Mucosa of rectum (tissue), 2 donors: ENCODE results near the gene ZNF548.
A peak's percentile ranks its signal among the peaks of the same experiment; 100 is the strongest.

Experiments
- H3K27ac ChIP-seq, 2 donors: one replicate each; pipeline ENCODE4 v1.7.0; 2013; ENCODE audit warnings: inconsistent platforms in 2 of 2, low read depth in 2 of 2, low read length in 2 of 2
- H3K27me3 ChIP-seq, 2 donors: one replicate each; pipeline ENCODE4 v1.7.0; 2013; ENCODE audit warnings: low read length in 2 of 2; ENCODE audit not compliant: control insufficient read depth in 2 of 2, insufficient read depth in 2 of 2
- H3K36me3 ChIP-seq, 2 donors: one replicate each; pipeline ENCODE4 v1.7.0; 2013; ENCODE audit warnings: low read length in 2 of 2; ENCODE audit not compliant: control insufficient read depth in 2 of 2, insufficient read depth in 2 of 2
- H3K4me1 ChIP-seq, 2 donors: one replicate each; pipeline ENCODE4 v1.7.0; 2013; ENCODE audit warnings: low read length in 2 of 2, mild to moderate bottlenecking in 1 of 2; ENCODE audit not compliant: control insufficient read depth in 2 of 2, insufficient read depth in 2 of 2
- H3K4me3 ChIP-seq, 2 donors: one replicate each; pipeline ENCODE4 v1.7.0; 2013; ENCODE audit warnings: low read length in 2 of 2
- H3K9ac ChIP-seq, 2 donors: one replicate each; pipeline ENCODE4 v1.7.0; 2013; ENCODE audit warnings: low read length in 2 of 2, low read depth in 1 of 2, mild to moderate bottlenecking in 1 of 2
- H3K9me3 ChIP-seq, 2 donors: one replicate each; pipeline ENCODE4 v1.7.0; 2013; ENCODE audit warnings: low read length in 2 of 2; ENCODE audit not compliant: control insufficient read depth in 2 of 2
- donor health status: healthy.
- donor health status: Normal muscosa, but diverticular disease.

The ZNF548 gene

DNA sequence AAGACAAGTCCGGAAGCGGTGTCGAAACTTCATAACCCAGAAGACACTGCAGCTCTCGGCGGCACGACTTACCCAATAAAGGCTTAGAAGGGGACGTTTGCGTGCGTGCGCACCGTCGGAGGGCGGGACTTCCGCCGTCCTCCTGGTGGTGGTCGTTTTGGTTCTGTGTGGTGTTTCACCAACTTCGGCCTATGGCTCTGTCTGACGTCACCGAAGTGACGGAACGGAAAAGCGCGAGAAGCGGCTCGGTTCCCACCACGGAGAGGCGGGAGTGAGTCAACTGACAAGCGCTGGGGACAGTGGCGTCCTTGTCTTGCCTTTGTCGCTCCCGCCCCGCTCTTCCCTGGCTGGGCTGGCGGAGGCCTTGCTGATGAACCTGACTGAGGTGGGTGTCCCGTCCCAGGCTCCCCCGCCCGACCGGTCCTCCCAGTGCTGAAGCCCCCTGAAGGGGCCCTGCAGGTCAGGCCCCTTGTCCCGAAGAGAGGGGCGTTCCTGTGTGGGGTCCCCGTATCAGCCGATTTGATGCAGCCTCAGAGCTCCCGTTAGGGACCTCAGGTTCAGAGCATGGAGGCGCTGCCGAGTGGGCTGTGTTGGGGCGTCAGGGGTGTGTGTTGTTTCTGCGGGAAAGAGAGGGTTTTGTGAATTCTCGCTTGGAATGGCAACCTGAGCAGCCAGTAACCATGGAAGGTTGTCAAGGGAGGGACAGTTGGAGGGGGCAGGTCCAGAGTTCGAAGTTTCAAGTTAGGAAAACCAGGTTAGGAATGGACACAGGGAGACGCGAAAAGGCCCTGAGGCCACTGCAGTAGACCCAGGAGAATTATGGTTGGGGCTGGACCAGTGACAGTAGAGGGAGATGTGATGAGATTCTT lies at the start of gene ZNF548:
ZNF548 (plus strand) TSS at position 125 of the 869 bp plus-strand sequence; CDS start at position 371, 246 bp downstream.
- Histone ChIP-seq H3K9ac (peak within 1 kb of the TSS; percentile 86 to 87), H3K4me3 (peak within 1 kb of the TSS; percentile 91 to 96), H3K9me3 (peaks cover 0 to 2% of the 10 kb centered on the region in 2 donors), H3K4me1 (peaks cover 9 to 11% of the 10 kb centered on the region in 2 donors), H3K27me3 (no peaks in the 10 kb centered on the region), H3K27ac (peak within 1 kb of the TSS; percentile 79 to 87), H3K36me3 (peaks cover 7 to 19% of the 10 kb centered on the region in 2 donors)

DNA sequence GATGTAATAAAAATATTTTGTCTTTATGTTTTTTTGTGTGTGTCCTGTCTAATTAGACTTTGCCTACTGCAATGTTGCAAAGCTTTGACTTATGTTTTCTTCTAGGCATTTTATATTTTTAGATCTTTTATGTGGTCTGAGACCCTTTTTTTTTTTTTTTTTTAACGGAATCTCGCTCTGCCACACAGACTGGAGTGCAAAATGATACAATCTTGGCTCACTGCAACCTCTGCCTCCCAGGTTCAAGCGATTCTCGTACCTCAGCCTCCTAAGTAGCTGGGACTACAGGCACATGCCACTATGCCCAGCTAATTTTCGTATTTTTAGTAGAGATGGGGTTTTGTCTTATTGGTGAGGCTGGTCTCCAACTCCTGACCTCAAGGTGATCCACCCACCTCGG lies 47.1 kb upstream of the ZNF548 start:
- H3K4me1 ChIP-seq, result no peaks in the 10 kb centered on the region
- H3K4me3 ChIP-seq, result no peak overlapping the region
- H3K9me3 ChIP-seq, result no peaks in the 10 kb centered on the region
- H3K36me3 ChIP-seq, result no peaks in the 10 kb centered on the region
- H3K9ac ChIP-seq, result no peak overlapping the region
- no peak overlapping the region for H3K27ac ChIP-seq
- no peaks in the 10 kb centered on the region for H3K27me3 ChIP-seq

DNA sequence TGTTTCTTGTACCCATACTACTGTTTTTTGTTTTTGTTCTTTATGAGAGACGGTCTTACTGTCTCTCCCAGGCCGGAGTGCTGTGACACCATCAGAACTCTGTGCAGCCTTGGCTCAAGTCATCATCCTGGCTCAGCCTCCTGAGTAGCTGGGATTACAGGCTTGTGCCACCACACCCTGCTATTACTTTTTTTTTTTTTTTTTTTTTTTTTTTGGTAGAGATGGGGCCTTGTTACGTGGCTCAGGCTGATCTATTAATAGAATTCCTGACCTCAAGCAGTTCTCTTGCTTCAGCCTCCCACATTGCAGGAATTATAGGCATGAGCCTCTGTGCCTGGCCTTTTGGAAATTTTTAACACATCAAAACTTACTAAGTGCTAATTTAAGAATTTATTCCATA lies 41.5 kb upstream of the ZNF548 start:
- no peak overlapping the region for H3K4me3 ChIP-seq
- H3K9ac ChIP-seq, result no peak overlapping the region
- no peak overlapping the region for H3K27ac ChIP-seq

DNA sequence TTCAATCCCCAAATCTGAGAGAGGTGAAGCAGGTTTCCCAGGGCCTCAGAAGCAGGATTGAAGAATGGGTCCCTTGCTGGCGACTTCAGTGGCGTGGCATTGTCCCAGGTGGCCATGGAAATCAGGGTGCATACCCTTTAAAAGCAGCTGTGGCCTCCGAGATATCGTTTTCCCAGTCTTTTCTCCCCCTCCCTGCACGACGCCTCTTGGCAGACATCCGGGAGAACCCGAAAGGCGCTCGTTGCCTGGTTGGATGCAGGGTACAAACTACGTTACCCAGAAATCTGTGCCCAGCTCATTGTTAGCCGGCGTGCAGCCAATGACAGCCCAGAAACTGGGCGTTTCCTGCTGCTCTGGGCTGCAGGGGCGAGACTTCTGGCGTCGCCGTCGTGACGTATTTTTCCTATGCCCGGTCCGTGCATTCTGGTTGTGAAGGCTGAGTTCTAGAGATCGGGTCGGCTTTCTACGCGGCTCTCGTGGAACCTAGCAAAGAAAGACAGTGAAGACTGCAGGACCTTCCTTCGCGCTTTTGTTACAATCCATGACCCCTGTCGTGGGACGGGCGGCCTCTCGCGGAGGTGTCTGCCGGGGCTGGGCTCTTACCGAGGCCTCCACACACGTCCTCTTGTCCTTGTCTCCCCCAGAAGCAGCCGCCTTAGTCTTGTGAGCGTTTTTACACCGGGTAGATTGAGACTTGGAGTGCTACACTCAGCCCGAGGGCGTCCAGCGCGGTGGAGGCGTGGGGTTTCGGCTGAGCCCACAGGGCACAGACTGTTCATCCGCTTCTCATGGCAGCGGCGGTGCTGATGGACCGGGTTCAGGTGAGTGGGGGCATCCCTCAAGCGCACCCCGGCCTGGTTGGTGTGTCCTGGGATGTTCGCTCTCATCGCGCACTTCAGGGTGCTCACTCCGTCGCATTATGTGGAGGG lies 38.5 kb upstream of the ZNF548 start, which contains the start of gene ZNF304:
ZNF304 (plus strand) TSS at position 395 of the 929 bp plus-strand sequence; CDS start at position 789, 394 bp downstream.
- Histone ChIP-seq H3K27ac (peak within 1 kb of the TSS; percentile 59 to 73), H3K4me1 (peaks cover 8 to 9% of the 10 kb centered on the region in 2 donors), H3K9me3 (peaks cover 11 to 15% of the 10 kb centered on the region in 2 donors), H3K27me3 (no peaks in the 10 kb centered on the region), H3K4me3 (peak within 1 kb of the TSS; percentile 89 to 98), H3K9ac (peak within 1 kb of the TSS; percentile 84 to 90), H3K36me3 (peaks cover 22 to 27% of the 10 kb centered on the region in 2 donors)

More for the DNA sequence above, 41.5 kb upstream of the ZNF548 start:
- peaks cover 0 to 2% of the 10 kb centered on the region in 2 donors for H3K36me3 ChIP-seq
- no peaks in the 10 kb centered on the region for H3K27me3 ChIP-seq
- peaks cover 8 to 9% of the 10 kb centered on the region in 2 donors for H3K4me1 ChIP-seq
- peaks cover 0 to 3% of the 10 kb centered on the region in 2 donors for H3K9me3 ChIP-seq

DNA sequence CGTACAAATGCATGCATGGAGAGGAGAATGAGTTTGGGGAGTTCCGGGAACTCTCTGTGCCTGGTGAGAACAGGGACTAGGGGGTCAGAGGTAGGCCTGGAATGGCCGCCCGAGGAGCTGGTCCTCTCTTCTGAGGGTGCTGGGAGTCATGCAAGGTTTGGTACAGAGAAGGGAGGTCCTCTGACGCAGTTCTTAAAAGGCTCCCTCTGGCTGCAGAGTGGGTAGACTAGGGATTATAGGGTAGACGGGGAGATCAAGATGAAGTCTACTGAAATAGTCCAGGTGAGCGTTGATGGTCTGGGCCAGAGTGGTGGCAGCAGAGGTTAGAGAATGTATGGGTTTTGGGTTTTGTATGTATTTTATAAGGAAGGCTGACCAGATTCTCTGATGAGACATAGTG lies 37.8 kb upstream of the ZNF548 start:
- no peak overlapping the region for H3K27ac ChIP-seq
- H3K4me1 ChIP-seq, result peaks cover 8 to 9% of the 10 kb centered on the region in 2 donors
- H3K4me3 ChIP-seq, result peak overlapping the region; percentile 89 to 98
- H3K9ac ChIP-seq, result peak overlapping the region; percentile 84 to 90
- peaks cover 29 to 34% of the 10 kb centered on the region in 2 donors for H3K36me3 ChIP-seq
- no peaks in the 10 kb centered on the region for H3K27me3 ChIP-seq
- H3K9me3 ChIP-seq, result peaks cover 14 to 22% of the 10 kb centered on the region in 2 donors

DNA sequence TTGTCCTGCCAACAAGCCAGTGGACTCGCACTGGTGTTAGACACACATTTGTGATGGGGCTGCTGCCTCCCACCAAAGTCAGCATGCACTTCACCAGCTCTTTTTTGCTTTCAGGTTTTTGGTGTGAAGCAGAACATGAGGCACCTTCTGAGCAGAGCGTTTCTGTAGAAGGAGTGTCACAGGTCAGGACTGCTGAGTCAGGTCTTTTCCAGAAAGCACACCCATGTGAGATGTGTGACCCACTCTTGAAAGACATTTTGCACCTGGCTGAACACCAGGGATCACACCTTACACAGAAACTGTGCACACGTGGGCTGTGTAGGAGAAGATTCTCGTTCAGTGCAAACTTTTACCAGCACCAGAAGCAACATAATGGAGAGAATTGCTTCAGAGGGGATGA lies 33.7 kb upstream of the ZNF548 start:
- Histone ChIP-seq H3K36me3 (peaks cover 40 to 52% of the 10 kb centered on the region in 2 donors), H3K27me3 (no peaks in the 10 kb centered on the region), H3K27ac (no peak overlapping the region), H3K9ac (no peak overlapping the region), H3K9me3 (peaks cover 33 to 36% of the 10 kb centered on the region in 2 donors), H3K4me3 (no peak overlapping the region), H3K4me1 (peaks cover 8 to 9% of the 10 kb centered on the region in 2 donors)

DNA sequence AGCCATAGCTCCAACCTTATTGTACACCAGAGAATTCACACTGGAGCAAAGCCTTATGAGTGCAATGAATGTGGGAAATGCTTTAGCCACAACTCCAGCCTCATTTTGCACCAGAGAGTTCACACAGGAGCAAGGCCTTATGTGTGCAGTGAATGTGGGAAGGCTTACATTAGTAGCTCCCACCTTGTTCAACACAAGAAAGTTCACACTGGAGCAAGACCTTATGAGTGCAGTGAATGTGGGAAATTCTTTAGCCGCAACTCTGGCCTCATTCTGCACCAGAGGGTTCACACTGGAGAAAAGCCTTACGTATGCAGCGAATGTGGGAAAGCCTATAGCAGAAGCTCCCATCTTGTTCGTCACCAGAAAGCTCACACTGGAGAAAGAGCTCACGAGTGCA lies 32.2 kb upstream of the ZNF548 start:
- Histone ChIP-seq H3K36me3 (peaks cover 40 to 52% of the 10 kb centered on the region in 2 donors), H3K4me1 (no peaks in the 10 kb centered on the region)

DNA sequence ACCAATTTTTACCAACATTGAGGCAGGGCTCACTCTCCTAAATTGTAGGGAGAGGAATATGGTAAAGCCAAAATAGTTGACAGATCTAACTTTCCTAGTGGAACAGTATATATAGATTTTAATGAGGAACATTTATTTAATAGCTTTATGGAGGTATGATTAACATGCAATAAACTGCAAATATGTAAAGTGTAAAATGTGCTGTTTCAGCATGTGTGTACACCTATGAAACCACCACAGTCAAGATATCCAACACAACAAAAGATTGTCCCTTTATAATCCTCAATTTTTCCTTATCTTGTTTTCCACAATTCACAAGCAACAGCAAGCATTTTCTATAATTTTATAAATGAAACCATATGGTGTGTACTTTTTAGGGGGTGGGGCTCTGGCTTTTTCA lies 30.4 kb upstream of the ZNF548 start:
- no peaks in the 10 kb centered on the region for H3K27me3 ChIP-seq
- no peak overlapping the region for H3K4me3 ChIP-seq
- H3K9me3 ChIP-seq, result peaks cover 30 to 31% of the 10 kb centered on the region in 2 donors
- no peak overlapping the region for H3K9ac ChIP-seq
- H3K4me1 ChIP-seq, result peaks cover 5% of the 10 kb centered on the region in 2 donors
- peaks cover 36 to 42% of the 10 kb centered on the region in 2 donors for H3K36me3 ChIP-seq
- H3K27ac ChIP-seq, result no peak overlapping the region

More for the DNA sequence above, 32.2 kb upstream of the ZNF548 start:
- no peak overlapping the region for H3K9ac ChIP-seq
- peaks cover 34 to 36% of the 10 kb centered on the region in 2 donors for H3K9me3 ChIP-seq
- H3K27ac ChIP-seq, result no peak overlapping the region
- H3K27me3 ChIP-seq, result no peaks in the 10 kb centered on the region
- H3K4me3 ChIP-seq, result no peak overlapping the region

DNA sequence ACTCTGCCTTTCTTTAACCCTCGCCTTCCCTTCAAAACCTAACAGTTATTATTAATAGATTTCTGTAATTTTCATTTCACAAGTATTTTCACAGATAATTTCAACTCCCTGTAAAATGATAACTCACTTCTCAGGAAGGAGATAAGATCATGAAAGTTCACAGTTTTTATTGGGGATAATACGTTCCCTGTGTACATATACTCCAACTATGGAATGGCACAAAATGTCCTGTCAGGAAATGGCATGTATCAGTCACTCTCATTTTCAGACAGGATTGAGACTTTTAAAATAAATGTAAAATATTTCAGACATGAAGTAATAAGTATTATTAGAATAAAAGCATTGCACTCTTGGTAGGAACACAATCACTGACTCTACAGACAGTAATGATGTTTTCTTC lies 27.2 kb upstream of the ZNF548 start:
- Histone ChIP-seq H3K27me3 (no peaks in the 10 kb centered on the region), H3K9me3 (peaks cover 11 to 15% of the 10 kb centered on the region in 2 donors), H3K4me3 (peak overlapping the region; percentile 87 to 90), H3K9ac (no peak overlapping the region), H3K4me1 (peaks cover 5% of the 10 kb centered on the region in 2 donors), H3K27ac (peak overlapping the region in 1 of 2 donors; percentile 90), H3K36me3 (peaks cover 6 to 12% of the 10 kb centered on the region in 2 donors)
